ENCODE measurements around the gene HS6ST1. TPM values are rescaled to one million over a fixed set of nuclear protein-coding genes. Genes with fewer than 3 reads are reported as not detected.
"Not testable (repeated sequence)": the region's sequence is repeated elsewhere in the genome, so short reads cannot be mapped to it uniquely, and the experiment has no call there.

HS6ST1 gene
- total RNA-seq, 1 donor from 2014 or later, result 19.2 TPM

DNA sequence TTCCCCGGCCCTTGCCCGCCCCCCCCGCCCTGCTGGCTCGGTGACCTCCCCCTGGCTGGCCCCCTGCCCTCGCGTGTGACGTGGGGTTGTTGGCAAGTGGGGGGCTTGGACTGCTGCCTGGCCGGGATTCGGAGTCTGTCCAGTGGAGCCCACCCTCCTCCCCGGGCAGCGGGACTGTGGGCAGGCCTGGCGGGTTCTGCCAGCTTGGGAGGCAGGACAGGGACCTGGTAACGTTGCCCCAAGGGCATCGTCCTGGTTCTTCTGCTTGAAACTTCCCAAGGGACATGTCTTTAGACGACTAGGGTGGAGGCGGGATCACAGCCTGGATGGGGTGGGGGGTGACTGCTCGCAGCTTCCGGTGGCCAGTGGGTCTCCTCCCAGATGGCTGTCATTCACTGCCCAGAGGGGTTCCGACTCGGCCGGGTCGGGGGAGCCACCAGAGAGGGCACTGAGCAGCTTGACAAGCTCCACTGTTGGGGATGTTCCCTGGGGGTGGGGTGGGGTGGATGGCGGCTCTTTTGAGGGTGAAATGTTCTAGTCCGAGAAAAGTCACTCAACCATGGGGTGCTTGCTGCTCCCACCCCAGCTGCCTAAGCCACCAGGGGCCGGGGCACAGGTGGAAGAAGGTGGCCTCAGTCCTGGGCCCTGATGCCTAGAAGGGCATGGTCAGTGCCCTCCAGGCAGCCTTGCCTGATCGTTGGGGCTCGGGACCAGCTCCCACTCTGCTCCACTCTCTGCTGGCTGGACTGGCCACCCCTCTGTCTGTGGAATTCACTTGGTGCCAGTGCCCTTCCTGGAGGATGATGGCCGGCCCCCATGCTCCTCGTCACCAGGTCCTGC is 4.3 kb upstream of the HS6ST1 start:
- DNase-seq (ENCODE audit: low read depth) (no peak), FAIRE-seq (no peak)
- no peaks in the 10 kb centered on the region for H3K36me3 ChIP-seq (ENCODE audit: control insufficient read depth, insufficient read depth, low read length)
- no peaks in the 10 kb centered on the region for H3K27me3 ChIP-seq (ENCODE audit: control insufficient read depth, insufficient read depth, low read length)
- H3K4me3 ChIP-seq (ENCODE audit: low read depth, low read length), result peak overlapping the region; percentile 54
- TF ChIP-seq, protein P1, sequence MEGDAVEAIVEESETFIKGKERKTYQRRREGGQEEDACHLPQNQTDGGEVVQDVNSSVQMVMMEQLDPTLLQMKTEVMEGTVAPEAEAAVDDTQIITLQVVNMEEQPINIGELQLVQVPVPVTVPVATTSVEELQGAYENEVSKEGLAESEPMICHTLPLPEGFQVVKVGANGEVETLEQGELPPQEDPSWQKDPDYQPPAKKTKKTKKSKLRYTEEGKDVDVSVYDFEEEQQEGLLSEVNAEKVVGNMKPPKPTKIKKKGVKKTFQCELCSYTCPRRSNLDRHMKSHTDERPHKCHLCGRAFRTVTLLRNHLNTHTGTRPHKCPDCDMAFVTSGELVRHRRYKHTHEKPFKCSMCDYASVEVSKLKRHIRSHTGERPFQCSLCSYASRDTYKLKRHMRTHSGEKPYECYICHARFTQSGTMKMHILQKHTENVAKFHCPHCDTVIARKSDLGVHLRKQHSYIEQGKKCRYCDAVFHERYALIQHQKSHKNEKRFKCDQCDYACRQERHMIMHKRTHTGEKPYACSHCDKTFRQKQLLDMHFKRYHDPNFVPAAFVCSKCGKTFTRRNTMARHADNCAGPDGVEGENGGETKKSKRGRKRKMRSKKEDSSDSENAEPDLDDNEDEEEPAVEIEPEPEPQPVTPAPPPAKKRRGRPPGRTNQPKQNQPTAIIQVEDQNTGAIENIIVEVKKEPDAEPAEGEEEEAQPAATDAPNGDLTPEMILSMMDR (IDR thresholded peaks at IDR 0.05; ENCODE audit: insufficient read depth, low read length, severe bottlenecking), result no peak

DNA sequence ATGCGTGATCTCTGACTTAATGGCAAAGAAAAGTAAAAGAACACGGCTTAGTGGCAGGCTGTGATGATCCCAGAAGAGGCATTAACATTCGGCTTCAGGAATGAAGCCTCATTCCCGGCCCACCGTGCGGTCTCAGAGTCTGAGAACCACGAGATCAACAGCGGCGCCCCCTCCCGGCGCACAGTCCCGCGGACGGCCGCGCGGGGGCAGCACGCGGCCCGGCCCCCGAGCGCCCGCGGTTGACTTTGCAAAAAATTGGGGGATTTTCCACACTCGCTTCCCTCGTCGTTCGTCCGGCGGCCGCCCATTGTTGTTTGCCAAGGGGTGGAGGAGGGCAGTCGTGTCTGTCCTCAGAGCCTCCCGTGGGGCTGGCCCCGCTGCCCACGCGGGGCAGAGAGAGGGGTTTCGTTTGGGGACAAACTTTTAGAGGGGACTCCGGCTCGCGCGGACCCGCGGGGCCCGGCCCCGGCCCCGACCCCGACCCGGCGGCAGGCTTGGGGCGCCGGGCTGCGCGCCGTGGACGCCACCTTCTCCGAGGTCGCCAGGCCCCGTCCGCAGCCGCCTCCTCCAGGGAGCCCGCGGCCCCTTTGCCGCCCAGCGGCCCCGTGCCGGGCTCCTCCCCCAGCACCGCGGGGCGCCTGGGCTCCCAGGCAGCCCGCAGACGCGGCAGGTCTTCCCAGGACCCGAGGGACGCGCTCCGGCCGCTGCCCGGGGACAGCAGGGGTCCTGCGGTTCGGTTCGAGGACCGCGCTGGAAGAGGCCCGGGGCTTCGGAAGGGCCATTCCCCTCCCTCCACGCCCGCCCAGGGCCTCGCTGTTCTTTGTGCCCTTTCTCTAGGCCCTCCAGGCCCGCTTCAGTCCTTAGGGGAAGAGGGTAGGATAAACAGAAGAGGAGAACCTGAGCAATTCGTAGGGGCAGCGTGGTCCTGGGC is 3.4 kb upstream of the HS6ST1 start:
- Histone ChIP-seq H3K36me3 (ENCODE audit: control insufficient read depth, insufficient read depth, low read length) (no peaks in the 10 kb centered on the region), H3K4me3 (ENCODE audit: low read depth, low read length) (peak overlapping the region; percentile 54), H3K27me3 (ENCODE audit: control insufficient read depth, insufficient read depth, low read length) (no peaks in the 10 kb centered on the region)
- FAIRE-seq (no peak), DNase-seq (ENCODE audit: low read depth) (peak; percentile 50)
- TF ChIP-seq, protein P1 (IDR thresholded peaks at IDR 0.05; ENCODE audit: insufficient read depth, low read length, severe bottlenecking), result peak; percentile 74

DNA sequence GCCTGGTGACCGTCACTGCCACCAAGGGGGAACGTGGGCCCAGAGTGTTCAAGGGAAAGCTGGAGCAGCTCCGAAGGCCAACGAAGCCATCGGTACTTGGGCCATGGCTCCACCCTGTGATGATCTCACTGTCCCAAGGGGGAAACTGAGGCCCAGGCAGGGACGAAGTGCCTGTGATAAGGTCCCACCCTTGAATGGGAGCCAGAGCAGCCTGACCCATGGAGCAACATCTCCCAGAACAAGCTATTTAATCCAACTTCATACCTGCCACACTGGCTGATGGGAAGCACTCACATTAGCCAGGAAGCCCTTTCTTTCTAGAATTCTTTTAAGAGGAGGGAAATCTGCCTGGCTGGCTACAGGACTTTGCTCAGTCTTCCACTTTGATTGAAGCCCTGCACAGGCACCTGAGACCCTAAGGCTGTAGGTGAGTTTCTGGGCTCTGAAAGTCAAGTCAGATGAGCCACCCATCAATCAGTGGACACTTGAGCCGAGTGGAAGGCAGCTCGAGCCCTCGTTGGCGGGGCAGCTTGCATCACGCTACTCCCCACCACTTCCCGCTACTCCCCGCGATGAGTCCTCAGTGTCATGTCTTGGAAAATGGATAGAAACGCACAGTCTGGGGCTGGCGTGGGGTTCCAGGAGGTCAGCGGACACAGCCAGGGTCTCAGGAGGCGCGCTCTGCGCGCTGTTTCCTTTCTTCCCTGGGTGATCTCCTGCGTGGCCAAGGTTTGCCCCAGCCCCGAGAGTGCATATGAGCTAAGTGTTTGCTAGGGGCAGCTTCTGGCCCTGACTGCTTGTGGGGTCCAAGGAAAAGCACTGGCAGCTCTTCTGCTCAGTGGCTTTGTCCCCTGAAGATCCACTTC is 2.5 kb upstream of the HS6ST1 start:
- Histone ChIP-seq H3K27me3 (ENCODE audit: control insufficient read depth, insufficient read depth, low read length) (no peaks in the 10 kb centered on the region), H3K4me3 (ENCODE audit: low read depth, low read length) (no peak overlapping the region), H3K36me3 (ENCODE audit: control insufficient read depth, insufficient read depth, low read length) (no peaks in the 10 kb centered on the region)
- FAIRE-seq (no peak), DNase-seq (ENCODE audit: low read depth) (no peak)
- TF ChIP-seq, protein P1 (IDR thresholded peaks at IDR 0.05; ENCODE audit: insufficient read depth, low read length, severe bottlenecking), result no peak

DNA sequence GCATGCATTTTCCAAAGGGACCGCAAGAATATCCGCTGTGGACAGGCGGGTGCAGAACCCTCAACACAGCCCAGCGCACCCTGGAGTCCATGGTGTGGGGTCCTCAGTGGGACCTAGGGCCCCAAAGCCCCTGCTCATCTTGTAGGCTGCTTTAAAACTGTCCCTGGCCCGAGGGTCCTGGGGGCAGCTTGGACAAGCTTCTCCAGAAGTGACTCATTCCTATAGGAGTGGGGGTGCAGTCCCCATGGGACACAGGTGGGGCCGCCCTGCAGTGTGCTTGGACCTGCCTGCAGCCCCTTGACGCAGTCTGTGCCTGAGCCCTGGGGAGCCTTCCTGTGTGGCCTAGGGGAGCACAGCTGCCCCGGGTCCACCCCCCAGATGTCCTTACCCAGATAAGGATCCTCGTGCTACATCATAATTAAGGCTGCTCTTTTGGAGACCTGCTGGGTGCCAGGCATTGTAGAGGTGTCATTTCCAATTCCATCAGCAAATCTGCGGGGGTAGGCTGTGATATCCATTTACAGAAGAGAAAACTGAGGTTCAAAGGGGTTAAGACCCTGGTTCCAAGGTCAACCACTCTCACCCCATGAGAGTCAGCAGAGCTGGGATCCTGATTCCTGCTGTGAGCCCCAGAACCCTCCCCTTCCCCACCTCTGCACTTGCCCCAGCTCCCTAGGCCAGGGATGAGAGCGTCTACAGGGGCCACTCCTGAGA is 1.7 kb upstream of the HS6ST1 start:
- H3K27me3 ChIP-seq (ENCODE audit: control insufficient read depth, insufficient read depth, low read length), result no peaks in the 10 kb centered on the region
- H3K36me3 ChIP-seq (ENCODE audit: control insufficient read depth, insufficient read depth, low read length), result peaks cover under 1% of the 10 kb centered on the region
- H3K4me3 ChIP-seq (ENCODE audit: low read depth, low read length), result no peak overlapping the region
- no peak for FAIRE-seq
- DNase-seq (ENCODE audit: low read depth), result no peak
- TF ChIP-seq, protein P1 (IDR thresholded peaks at IDR 0.05; ENCODE audit: insufficient read depth, low read length, severe bottlenecking), result no peak

DNA sequence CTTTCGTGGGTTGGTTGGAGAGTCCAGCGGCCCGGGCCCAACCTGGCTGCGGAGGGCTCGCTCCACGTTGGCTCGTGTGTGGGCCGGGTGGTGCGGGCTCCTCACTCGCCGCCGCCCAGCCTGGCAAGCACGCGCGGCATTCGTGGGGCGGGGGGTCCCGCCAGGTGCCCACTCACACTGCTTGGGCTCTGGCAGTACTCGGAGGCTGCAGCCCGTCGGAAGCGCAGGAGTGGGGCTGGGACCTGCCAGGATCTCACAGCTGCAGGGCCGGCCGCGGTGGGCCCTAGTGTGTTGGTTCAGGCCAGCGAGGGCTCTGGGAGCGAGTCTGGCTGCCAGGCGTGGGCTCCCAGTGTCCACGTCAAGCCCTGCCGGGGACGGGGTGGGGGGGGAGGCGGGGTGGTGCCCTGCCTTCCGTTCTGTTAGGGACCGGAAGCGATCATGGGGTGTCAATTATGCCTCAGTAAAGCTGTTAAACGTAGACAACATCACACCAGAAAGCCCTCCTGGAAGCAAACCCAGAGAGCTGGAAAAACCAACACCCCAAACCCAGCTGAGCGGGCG is 1.0 kb upstream of the HS6ST1 start:
- no peak for DNase-seq (ENCODE audit: low read depth)
- TF ChIP-seq, protein P1 (IDR thresholded peaks at IDR 0.05; ENCODE audit: insufficient read depth, low read length, severe bottlenecking), result no peak
- peaks cover 1% of the 10 kb centered on the region for H3K36me3 ChIP-seq (ENCODE audit: control insufficient read depth, insufficient read depth, low read length)
- no peak for FAIRE-seq
- H3K4me3 ChIP-seq (ENCODE audit: low read depth, low read length), result no peak overlapping the region
- no peaks in the 10 kb centered on the region for H3K27me3 ChIP-seq (ENCODE audit: control insufficient read depth, insufficient read depth, low read length)

DNA sequence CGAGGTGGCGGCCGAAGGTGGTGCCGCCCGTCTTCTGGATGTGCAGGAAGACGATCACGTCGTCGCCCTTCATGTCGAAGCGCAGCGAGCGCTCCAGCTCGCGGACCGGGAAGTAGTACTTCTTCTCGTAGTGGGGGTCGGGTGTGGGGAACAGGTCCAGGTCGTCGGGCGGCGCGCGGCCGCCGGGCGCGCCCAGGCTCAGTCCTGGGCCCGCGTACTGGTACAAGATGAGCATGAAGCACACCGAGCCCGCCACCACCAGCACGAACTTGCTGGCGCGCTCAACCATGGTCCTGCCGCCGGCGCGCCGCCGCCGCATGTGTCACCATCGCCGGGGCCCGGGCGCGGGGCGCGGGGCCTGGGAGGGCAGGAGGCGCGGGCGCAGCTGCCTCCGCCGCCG is 423 bp downstream of the HS6ST1 start:
- not testable (repeated sequence) for FAIRE-seq; H3K36me3 ChIP-seq (ENCODE audit: control insufficient read depth, insufficient read depth, low read length); H3K27me3 ChIP-seq (ENCODE audit: control insufficient read depth, insufficient read depth, low read length); DNase-seq (ENCODE audit: low read depth)
- peak overlapping the region; percentile 72 for H3K4me3 ChIP-seq (ENCODE audit: low read depth, low read length)

DNA sequence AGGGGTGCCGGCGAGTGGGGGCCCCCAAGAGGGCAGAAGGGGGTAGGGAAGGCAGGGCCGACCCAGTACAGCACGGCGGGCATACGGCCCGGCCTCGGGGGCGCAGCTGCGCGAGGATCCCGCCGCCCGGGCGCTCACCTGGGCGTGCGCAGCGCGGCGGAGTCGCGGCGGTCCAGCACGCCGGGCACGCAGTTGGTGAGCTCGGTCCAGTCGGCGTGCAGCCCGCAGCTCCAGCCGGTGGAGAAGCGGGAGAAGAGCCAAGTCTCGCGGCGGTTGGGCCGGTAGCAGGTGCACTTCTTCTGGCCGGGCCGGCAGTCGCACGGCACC is 806 bp downstream of the HS6ST1 start:
- H3K4me3 ChIP-seq (ENCODE audit: low read depth, low read length), result peak overlapping the region; percentile 72
- H3K36me3 ChIP-seq (ENCODE audit: control insufficient read depth, insufficient read depth, low read length); FAIRE-seq; H3K27me3 ChIP-seq (ENCODE audit: control insufficient read depth, insufficient read depth, low read length); DNase-seq (ENCODE audit: low read depth): not testable (repeated sequence)
